Right atrium auricular region (tissue), 2 donors: ENCODE measurements around the gene CD27. TPM values are rescaled to one million over a fixed set of nuclear protein-coding genes. Genes with fewer than 3 reads are reported as not detected.

ENCODE experiments used
- DNase-seq: peaks from one replicate; pipeline ENCODE4 v3.0.0-alpha.2; 2019; ENCODE audit warnings: low spot score
- H3K27ac ChIP-seq, 2 donors: fragments of 200-600 bp; sonication (generic); 1 replicate in 1 of 2; 2 replicates in 1 of 2; pipeline ENCODE4 v1.5.1; 2016 to 2019
- H3K27me3 ChIP-seq, 2 donors: fragments of 200-600 bp; sonication (generic); one replicate each; pipeline versions ENCODE4 v1.5.1 to v1.6.0; 2017 to 2019
- H3K36me3 ChIP-seq: fragments of 200-600 bp; sonication (generic); one replicate; pipeline ENCODE4 v1.5.1; 2016
- H3K4me1 ChIP-seq, 2 donors: fragments of 200-600 bp; sonication (generic); one replicate each; pipeline versions ENCODE4 v1.5.1 to v1.6.0; 2017 to 2019
- H3K4me3 ChIP-seq, 2 donors: fragments of 200-600 bp; sonication (generic); 1 replicate in 1 of 2; 2 replicates in 1 of 2; pipeline ENCODE4 v1.5.1; 2017 to 2019; ENCODE audit warnings: mild to moderate bottlenecking in 1 of 2, moderate library complexity in 1 of 2
- H3K9me3 ChIP-seq, 2 donors: fragments of 200-600 bp; sonication (generic); one replicate each; pipeline ENCODE4 v1.5.1; 2019
- CTCF ChIP-seq, 2 donors: fragments of 200-600 bp; sonication (generic); IDR thresholded peaks; one replicate each; pipeline ENCODE4 v1.5.1; 2019; ENCODE audit warnings: antibody characterized with exemption in 2 of 2
- total RNA-seq, 2 donors: library from RNA; depleted of rRNA; stranded (reverse); fragments of >200 nt; gene quantifications; one replicate each; pipeline ENCODE4 v1.1.0, GENCODE V29; 2016

CD27 gene
- total RNA-seq, 2 donors from 2014 or later: 1.1 TPM; not detected in 1

GRCh38 chr12:6462234-6462995 is 17.7 kb downstream of the CD27 start:
- DNase-seq: no peak
- Histone ChIP-seq H3K27me3 (no peaks in the 10 kb centered on the region), H3K4me1 (peaks cover 0 to 21% of the 10 kb centered on the region in 2 donors), H3K27ac (no peak overlapping the region), H3K9me3 (no peaks in the 10 kb centered on the region), H3K36me3 (peaks cover 86% of the 10 kb centered on the region), H3K4me3 (no peak overlapping the region)
- no peak for TF ChIP-seq CTCF (IDR thresholded peaks at IDR 0.05)

DNA sequence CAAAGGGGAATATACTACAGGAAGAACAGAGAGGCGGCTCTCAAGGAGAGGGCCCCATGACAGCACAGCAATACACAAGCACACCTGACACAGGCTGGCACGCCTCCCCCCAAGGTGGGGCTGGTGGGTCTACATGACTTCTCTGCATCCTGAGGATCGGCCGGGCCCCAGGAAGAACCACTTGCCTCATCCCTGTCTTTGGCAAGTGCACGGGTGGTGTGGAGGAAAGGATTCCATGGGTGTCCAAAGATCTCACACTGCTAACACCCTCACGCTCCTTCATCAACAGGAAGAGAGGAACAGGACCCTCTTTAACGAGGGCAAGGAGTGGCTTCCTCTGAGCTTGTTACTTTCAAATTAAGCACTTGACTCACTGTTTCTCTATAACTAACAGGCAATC is 18.5 kb downstream of the CD27 start:
- Histone ChIP-seq H3K9me3 (no peaks in the 10 kb centered on the region), H3K4me3 (no peak overlapping the region), H3K27ac (no peak overlapping the region), H3K36me3 (peaks cover 78% of the 10 kb centered on the region), H3K4me1 (peaks cover 0 to 21% of the 10 kb centered on the region in 2 donors), H3K27me3 (no peaks in the 10 kb centered on the region)
- no peak for DNase-seq
- no peak for TF ChIP-seq CTCF (IDR thresholded peaks at IDR 0.05)

- H3K27ac ChIP-seq: no peak overlapping the region
- no peaks in the 10 kb centered on the region for H3K9me3 ChIP-seq
- no peak for DNase-seq
- no peaks in the 10 kb centered on the region for H3K27me3 ChIP-seq
- peaks cover 71% of the 10 kb centered on the region for H3K36me3 ChIP-seq
- TF ChIP-seq CTCF (IDR thresholded peaks at IDR 0.05): no peak
- H3K4me3 ChIP-seq: no peak overlapping the region
- H3K4me1 ChIP-seq: peaks cover 0 to 26% of the 10 kb centered on the region in 2 donors
These were observed 19.1 kb downstream of the CD27 start for GRCh38 chr12:6463858-6464257.

GRCh38 chr12:6464531-6464930 is 19.8 kb downstream of the CD27 start:
- no peak for DNase-seq
- no peaks in the 10 kb centered on the region for H3K27me3 ChIP-seq
- no peak overlapping the region for H3K27ac ChIP-seq
- H3K4me3 ChIP-seq: no peak overlapping the region
- H3K9me3 ChIP-seq: no peaks in the 10 kb centered on the region
- H3K4me1 ChIP-seq: peaks cover 0 to 33% of the 10 kb centered on the region in 2 donors
- TF ChIP-seq CTCF (IDR thresholded peaks at IDR 0.05): no peak
- peaks cover 65% of the 10 kb centered on the region for H3K36me3 ChIP-seq

DNA sequence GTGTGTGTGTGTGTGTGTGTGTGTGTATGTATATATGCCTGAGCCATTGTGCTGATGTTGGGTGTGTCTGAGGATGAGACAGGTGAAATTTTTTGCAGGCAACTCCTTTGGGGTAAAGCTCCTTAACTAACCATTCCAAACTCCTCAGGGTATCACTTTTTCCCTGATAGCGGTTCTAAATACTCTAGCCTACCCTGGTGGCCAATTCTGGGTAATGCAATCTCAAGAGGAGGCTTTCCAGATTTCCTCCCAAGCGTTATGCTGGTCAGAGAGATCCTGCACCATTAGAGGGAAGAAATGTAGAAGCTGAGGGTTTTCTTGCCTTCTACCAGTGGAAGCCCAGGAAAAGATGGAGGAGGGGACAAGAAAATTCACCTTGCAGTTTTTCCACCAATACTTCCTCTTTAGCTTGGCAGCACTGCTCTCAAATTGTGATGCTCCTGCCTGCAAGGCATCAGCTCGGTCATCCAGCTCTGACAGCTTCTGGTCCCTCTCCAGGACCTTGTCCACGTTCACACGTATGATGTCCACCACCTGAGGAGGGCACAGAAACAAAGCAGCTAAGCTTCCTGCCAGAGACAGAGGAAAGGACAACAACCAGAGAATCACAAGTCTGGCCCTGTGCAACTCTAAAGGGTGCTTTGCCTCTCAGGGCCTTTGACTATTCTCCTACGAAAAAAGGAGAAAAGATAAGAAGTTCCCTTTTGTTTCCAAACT is 20.9 kb downstream of the CD27 start:
- Histone ChIP-seq H3K4me3 (no peak overlapping the region), H3K4me1 (peaks cover 0 to 36% of the 10 kb centered on the region in 2 donors), H3K36me3 (peaks cover 54% of the 10 kb centered on the region), H3K9me3 (no peaks in the 10 kb centered on the region), H3K27me3 (no peaks in the 10 kb centered on the region), H3K27ac (peak overlapping the region in 1 of 2 donors; percentile 12)
- TF ChIP-seq CTCF (IDR thresholded peaks at IDR 0.05): peak; percentile 78 to 85
- DNase-seq: peak; percentile 69
